ENCODE results near the gene RTEL1. TPM values are rescaled to one million over a fixed set of nuclear protein-coding genes. Genes with fewer than 3 reads are reported as not detected.
"Not testable (repeated sequence)": the region's sequence is repeated elsewhere in the genome, so short reads cannot be mapped to it uniquely, and the experiment has no call there.

The RTEL1 gene
- total RNA-seq, 4 donors from 2014 or later: 7.1 to 43.7 (median 18.7) TPM

DNA sequence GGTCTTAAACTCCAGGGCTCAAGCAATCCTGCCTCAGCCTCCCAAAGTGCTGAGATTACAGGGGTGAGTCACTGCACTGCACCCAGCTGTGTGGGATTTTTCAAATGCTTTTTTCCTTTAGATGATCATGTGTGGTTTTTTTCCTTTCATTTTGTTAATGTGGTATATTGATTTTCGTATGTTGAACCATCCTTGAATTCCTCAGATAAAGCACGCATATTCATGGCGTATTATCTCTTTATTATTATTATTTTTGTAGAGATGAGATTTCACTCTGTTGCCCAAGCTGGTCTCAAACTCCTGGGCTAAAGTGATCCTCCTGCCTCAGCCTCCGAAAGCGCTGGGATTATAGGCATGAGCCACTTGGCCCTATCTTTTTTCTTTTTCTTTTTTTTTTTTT, 56.7 kb downstream of the RTEL1 start:
- H3K4me3 ChIP-seq: no peak overlapping the region
- TF ChIP-seq POLR2AphosphoS5 (IDR thresholded peaks at IDR 0.05) (no peak), EP300 (IDR thresholded peaks at IDR 0.05) (no peak), POLR2A (IDR thresholded peaks at IDR 0.05) (no peak)
- TF ChIP-seq, protein P1, sequence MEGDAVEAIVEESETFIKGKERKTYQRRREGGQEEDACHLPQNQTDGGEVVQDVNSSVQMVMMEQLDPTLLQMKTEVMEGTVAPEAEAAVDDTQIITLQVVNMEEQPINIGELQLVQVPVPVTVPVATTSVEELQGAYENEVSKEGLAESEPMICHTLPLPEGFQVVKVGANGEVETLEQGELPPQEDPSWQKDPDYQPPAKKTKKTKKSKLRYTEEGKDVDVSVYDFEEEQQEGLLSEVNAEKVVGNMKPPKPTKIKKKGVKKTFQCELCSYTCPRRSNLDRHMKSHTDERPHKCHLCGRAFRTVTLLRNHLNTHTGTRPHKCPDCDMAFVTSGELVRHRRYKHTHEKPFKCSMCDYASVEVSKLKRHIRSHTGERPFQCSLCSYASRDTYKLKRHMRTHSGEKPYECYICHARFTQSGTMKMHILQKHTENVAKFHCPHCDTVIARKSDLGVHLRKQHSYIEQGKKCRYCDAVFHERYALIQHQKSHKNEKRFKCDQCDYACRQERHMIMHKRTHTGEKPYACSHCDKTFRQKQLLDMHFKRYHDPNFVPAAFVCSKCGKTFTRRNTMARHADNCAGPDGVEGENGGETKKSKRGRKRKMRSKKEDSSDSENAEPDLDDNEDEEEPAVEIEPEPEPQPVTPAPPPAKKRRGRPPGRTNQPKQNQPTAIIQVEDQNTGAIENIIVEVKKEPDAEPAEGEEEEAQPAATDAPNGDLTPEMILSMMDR (IDR thresholded peaks at IDR 0.05): no peak
- H3K9me3 ChIP-seq: peaks cover 0 to 43% (median 0%) of the 10 kb centered on the region in 3 donors
- 94 to 100% methylated on average over 5 of the region's 5 CpGs for WGBS, 2 donors (ENCODE audit: low coverage in 1 of 2)
- H3K27me3 ChIP-seq: no peaks in the 10 kb centered on the region
- no peak for ATAC-seq
- peaks cover 0 to 100% of the 10 kb centered on the region in 2 donors for H3K36me3 ChIP-seq
- H3K27ac ChIP-seq: no peak overlapping the region
- H3K4me1 ChIP-seq: peaks cover 0 to 16% (median 0%) of the 10 kb centered on the region in 3 donors

DNA sequence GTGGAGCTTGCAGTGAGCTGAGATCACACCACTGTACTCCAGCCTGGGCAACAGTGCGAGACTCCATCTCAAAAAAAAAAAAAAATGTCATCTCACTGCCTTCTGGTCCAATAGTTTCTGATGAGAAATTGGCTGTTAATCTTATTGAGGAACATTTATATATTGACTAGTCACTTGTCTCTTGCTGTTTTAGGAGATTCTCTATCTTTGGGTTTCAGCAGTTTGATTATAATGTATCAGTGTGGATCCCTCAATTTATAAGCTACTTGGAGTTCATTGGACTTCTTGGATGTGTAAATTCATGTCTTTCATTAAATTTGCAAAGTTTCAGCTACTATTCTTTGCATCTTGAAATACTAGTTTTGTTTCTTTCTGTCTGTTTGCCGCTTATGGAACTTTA, 60.9 kb downstream of the RTEL1 start:
- Histone ChIP-seq H3K4me3 (no peak overlapping the region), H3K27me3 (no peaks in the 10 kb centered on the region), H3K4me1 (no peaks in the 10 kb centered on the region), H3K27ac (no peak overlapping the region), H3K9me3 (peaks cover 0 to 46% (median 0%) of the 10 kb centered on the region in 3 donors), H3K36me3 (peaks cover 0 to 93% of the 10 kb centered on the region in 2 donors)
- TF ChIP-seq, protein P1 (IDR thresholded peaks at IDR 0.05): no peak
- TF ChIP-seq POLR2AphosphoS5 (IDR thresholded peaks at IDR 0.05) (no peak), POLR2A (IDR thresholded peaks at IDR 0.05) (no peak), EP300 (IDR thresholded peaks at IDR 0.05) (no peak)
- no peak for ATAC-seq
- 100% methylated on average over 2 of the region's 2 CpGs; no CpG with 5 or more reads in 1 of the 2 donors for WGBS, 2 donors (ENCODE audit: low coverage in 1 of 2)

DNA sequence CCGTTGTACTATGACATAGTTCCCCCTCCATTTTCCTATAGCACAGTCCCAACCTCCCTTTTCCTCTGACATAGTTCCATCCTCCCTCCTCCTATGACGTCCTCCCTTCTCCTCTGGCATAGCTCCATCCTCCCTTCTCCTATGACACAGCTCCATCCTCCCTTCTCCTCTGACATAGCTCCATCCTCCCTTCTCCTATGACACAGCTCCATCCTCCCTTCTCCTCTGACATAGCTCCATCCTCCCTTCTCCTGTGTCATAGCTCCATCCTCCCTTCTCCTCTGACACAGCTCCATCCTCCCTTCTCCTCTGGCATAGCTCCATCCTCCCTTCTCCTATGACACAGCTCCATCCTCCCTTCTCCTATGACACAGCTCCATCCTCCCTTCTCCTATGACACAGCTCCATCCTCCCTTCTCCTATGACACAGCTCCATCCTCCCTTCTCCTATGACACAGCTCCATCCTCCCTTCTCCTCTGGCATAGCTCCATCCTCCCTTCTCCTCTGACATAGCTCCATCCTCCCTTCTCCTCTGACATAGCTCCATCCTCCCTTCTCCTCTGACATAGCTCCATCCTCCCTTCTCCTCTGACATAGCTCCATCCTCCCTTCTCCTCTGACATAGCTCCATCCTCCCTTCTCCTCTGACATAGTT, 65.0 kb downstream of the RTEL1 start:
- not testable (repeated sequence) for ATAC-seq, H3K27me3 ChIP-seq, H3K27ac ChIP-seq, H3K4me1 ChIP-seq, H3K4me3 ChIP-seq
- 72 to 76% methylated on average over 2 of the region's 2 CpGs for WGBS, 2 donors (ENCODE audit: low coverage in 1 of 2)
- Histone ChIP-seq H3K36me3 (peaks cover 0 to 77% of the 10 kb centered on the region in 2 donors), H3K9me3 (peaks cover 0 to 38% (median 0%) of the 10 kb centered on the region in 3 donors)

DNA sequence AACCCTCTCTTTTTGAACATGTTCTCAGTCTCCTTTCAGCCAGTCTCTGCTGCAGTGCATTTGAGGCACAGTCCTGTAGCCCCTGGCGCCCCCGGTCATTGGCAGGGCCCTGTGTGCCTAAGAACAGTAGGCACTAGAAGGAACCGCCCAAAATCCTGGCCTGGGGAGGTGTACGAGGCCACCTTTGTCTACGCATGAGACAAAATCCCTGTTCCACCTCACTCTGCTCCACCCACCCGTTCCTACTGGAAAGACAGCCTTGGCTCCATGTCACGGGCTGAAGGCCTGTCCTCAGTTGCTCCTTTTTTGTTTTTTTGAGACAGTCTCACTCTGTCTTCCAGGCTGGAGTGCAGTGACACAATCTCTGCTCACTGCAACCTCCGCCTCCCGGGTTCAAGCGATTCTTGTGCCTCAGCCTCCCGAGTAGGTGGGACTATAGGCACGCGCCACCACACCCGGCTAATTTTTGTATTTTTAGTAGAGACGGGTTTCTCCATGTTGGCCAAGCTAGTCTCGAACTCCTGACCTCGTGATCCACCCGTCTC, 72.1 kb downstream of the RTEL1 start:
- not testable (repeated sequence) for H3K4me1 ChIP-seq, H3K27me3 ChIP-seq, H3K4me3 ChIP-seq, H3K27ac ChIP-seq, ATAC-seq
- H3K9me3 ChIP-seq: peaks cover 0 to 10% (median 0%) of the 10 kb centered on the region in 3 donors
- H3K36me3 ChIP-seq: peaks cover 0 to 54% of the 10 kb centered on the region in 2 donors
- 87 to 94% methylated on average over 7 to 14 of the region's 18 CpGs for WGBS, 2 donors (ENCODE audit: low coverage in 1 of 2)

DNA sequence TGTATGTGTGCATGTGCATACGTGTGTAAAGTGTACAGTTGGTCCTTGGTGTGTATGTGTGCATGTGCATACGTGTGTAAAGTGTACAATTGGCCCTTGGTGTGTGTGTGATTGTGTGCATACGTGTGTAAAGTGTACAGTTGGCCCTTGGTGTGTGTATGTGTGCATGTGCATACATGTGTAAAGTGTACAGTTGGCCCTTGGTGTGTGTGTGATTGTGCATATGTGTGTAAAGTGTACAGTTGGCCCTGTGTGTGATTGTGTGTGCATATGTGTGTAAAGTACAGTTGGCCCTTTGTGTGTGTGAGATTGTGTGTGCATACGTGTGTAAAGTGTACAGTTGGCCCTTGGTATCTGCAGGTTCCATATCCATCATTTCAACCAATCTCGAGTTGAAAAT, 73.3 kb downstream of the RTEL1 start:
- Histone ChIP-seq H3K9me3 (no peaks in the 10 kb centered on the region), H3K4me3 (no peak overlapping the region), H3K27ac (no peak overlapping the region), H3K36me3 (peaks cover 0 to 56% of the 10 kb centered on the region in 2 donors), H3K4me1 (peaks cover 0 to 9% (median 0%) of the 10 kb centered on the region in 3 donors), H3K27me3 (no peaks in the 10 kb centered on the region)
- TF ChIP-seq POLR2A (IDR thresholded peaks at IDR 0.05) (no peak), EP300 (IDR thresholded peaks at IDR 0.05) (no peak), POLR2AphosphoS5 (IDR thresholded peaks at IDR 0.05) (no peak)
- TF ChIP-seq, protein P1 (IDR thresholded peaks at IDR 0.05): no peak
- ATAC-seq: no peak
- 68 to 75% methylated on average over 5 of the region's 5 CpGs for WGBS, 2 donors (ENCODE audit: low coverage in 1 of 2)

Measured in gastroesophageal sphincter (tissue), 4 donors.